ENCODE measurements around the gene COPB1.

GRCh38 chr11:14409891-14410290 is 89.7 kb downstream of the COPB1 start:
- TF ChIP-seq CTCF (IDR thresholded peaks at IDR 0.05) (no peak), POLR2A (IDR thresholded peaks at IDR 0.05; ENCODE audit: low read depth) (no peak), EP300 (IDR thresholded peaks at IDR 0.05) (no peak)
